Ascending aorta (tissue), 2 donors: ENCODE results near the gene EPHX1. TPM values are rescaled to one million over a fixed set of nuclear protein-coding genes. Genes with fewer than 3 reads are reported as not detected.

Source experiments
- DNase-seq, 2 donors: peaks; one replicate each; pipeline ENCODE4 v3.0.0-alpha.2; 2019; ENCODE audit warnings: low spot score in 2 of 2
- H3K27ac ChIP-seq, 2 donors: fragments of 200-600 bp; sonication (generic); one replicate each; pipeline ENCODE4 v1.5.1; 2016 to 2017; ENCODE audit warnings: mild to moderate bottlenecking in 1 of 2
- H3K27me3 ChIP-seq: fragments of 200-600 bp; sonication (generic); one replicate; pipeline ENCODE4 v1.5.1; 2017
- H3K36me3 ChIP-seq, 2 donors: fragments of 200-600 bp; sonication (generic); one replicate each; pipeline ENCODE4 v1.5.1; 2016
- H3K4me1 ChIP-seq, 2 donors: fragments of 200-600 bp; sonication (generic); one replicate each; pipeline ENCODE4 v1.5.1; 2016 to 2017; ENCODE audit warnings: mild to moderate bottlenecking in 1 of 2
- H3K4me3 ChIP-seq, 2 donors: fragments of 200-600 bp; sonication (generic); one replicate each; pipeline ENCODE4 v1.5.1; 2016 to 2017; ENCODE audit warnings: mild to moderate bottlenecking in 1 of 2
- H3K9me3 ChIP-seq, 2 donors: fragments of 200-600 bp; sonication (generic); one replicate each; pipeline ENCODE4 v1.5.1; 2016
- intact Hi-C: fragments of 100-400 bp; cut with DNase I; formaldehyde crosslinking; loops from one replicate; pipeline ENCODE4 v1.15.1; 2023
- total RNA-seq: library from RNA; depleted of rRNA; stranded (reverse); fragments of >200 nt; gene quantifications from one replicate; pipeline ENCODE4 v1.1.0, GENCODE V29; 2016
- TF ChIP-seq, protein P1 (sequence below), 3 experiments: fragments of 200-600 bp in 2 of 3; fragments of 450-650 bp in 1 of 3; sonication (generic) in 2 of 3; IDR thresholded peaks; one replicate each; pipeline ENCODE4 v1.5.1; 2016 to 2019; ENCODE audit warnings: antibody characterized with exemption in 3 of 3, mild to moderate bottlenecking in 1 of 3, moderate library complexity in 1 of 3

The EPHX1 gene
- total RNA-seq, 1 donor from 2014 or later: 127 TPM

DNA sequence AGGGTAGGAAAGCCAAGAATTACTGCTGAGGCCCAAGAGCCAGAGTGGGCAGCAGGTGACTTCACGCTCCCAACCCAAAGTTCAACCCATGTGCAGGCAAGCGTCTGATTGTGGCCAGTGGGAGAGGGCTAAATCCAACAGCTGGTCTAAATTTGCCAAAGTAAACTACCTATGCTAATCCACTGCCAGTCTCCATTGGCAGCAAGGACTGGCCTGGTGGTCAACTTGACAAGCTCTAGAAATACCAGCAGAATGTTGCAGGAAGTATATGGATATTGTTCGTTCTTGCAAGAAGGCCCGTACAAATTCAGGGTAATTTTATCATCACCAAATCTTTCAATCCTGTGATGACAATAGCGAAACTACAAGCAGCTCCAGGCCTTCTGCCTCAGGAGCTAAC lies 70.7 kb downstream of the EPHX1 start:
- Histone ChIP-seq H3K27ac (peak overlapping the region; percentile 87 to 90), H3K36me3 (peaks cover under 1 to 6% of the 10 kb centered on the region in 2 donors), H3K4me3 (peak overlapping the region; percentile 57 to 90), H3K27me3 (no peaks in the 10 kb centered on the region), H3K4me1 (peaks cover 25 to 46% of the 10 kb centered on the region in 2 donors), H3K9me3 (no peaks in the 10 kb centered on the region)
- TF ChIP-seq, protein P1, sequence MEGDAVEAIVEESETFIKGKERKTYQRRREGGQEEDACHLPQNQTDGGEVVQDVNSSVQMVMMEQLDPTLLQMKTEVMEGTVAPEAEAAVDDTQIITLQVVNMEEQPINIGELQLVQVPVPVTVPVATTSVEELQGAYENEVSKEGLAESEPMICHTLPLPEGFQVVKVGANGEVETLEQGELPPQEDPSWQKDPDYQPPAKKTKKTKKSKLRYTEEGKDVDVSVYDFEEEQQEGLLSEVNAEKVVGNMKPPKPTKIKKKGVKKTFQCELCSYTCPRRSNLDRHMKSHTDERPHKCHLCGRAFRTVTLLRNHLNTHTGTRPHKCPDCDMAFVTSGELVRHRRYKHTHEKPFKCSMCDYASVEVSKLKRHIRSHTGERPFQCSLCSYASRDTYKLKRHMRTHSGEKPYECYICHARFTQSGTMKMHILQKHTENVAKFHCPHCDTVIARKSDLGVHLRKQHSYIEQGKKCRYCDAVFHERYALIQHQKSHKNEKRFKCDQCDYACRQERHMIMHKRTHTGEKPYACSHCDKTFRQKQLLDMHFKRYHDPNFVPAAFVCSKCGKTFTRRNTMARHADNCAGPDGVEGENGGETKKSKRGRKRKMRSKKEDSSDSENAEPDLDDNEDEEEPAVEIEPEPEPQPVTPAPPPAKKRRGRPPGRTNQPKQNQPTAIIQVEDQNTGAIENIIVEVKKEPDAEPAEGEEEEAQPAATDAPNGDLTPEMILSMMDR (IDR thresholded peaks at IDR 0.05): no peak
- intact Hi-C loops: loop anchor here (2.0 to 5.0 kb wide), 3 partner anchors 16 to 182 kb away; partner anchors contain the start of gene H3-3A
- DNase-seq: no peak

DNA sequence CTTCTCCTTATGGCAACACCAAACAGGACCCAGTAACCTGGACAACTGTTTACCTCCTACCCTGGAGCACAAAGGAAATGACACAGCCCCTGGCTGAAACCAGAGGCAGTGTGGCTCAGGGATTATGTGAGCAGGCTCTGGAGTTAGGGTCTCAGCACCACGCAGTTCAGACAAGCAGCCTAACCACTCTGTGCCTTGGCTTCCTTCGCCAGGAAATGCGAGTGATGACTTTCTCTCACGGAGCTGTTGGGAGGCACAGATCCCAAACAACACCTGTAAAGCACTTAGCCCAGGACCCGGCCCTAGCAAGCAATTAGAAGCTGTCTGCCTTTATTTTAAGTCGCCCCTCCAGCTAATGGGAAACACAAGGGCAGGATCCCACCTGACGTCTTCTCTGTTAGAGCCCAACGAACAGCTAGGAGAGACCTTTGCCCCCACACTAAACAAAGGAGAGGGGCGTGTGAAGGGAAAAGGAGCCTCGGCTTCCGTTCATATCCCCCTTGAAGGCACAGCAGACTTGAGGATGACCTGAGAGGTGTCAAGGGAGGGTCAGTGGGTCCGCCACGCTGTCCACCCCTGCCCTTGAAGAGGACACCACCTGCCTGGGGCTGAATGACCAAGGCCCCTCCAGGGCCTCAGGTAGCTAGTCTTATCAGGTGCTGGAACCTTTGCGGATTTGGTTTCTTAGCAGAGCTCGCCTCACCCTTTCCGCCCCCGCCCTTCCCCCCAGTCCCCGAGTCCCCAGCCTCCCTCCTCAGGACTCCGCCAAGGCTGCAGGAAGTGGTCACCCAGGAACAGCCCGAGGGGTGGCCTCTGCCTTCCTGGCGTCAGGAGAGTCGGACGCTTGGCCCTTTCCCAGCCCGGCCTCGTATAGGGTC lies 71.4 kb downstream of the EPHX1 start:
- intact Hi-C loops: loop anchor here (2.0 to 5.0 kb wide), 3 partner anchors 17 to 181 kb away; partner anchors contain the start of gene H3-3A
- peaks cover 25 to 46% of the 10 kb centered on the region in 2 donors for H3K4me1 ChIP-seq
- DNase-seq: peak in 1 of 2 donors; percentile 78

DNA sequence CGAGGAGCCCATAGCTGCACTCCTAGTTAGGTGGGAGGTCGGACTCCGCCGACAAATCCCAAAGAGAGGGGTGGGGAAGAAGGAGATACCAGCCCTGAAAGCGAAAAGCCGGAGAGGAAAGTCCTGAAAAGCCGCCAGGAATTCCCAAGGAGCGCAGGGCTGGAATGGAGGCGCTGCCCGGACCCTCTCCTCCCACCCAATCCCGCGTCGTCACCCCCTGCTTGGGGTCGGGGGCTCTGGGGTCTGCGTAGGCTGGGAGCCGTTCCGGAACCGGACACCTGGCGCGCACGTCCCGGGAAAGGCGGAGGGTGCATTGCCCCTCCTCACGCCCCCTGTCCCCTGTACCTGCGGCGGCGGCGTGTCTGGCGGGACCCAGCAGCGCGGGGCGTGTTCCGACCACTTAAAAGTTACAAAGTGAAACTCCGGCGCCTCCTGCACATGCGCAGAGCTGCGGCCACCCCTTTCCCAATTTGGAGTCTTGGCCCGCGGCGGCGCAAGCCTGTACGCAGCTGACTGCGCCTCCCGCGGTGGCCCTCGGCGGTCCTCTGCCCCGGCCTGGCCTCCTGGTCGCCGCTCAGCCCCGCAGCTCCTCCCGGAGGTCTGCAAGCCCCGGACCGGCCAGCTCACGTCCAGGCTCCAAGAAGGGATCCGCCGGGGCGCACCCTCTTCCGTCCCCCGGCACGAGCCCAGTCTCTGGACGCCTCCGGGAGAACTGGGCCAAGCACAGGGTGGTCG lies 72.2 kb downstream of the EPHX1 start, which contains the start of gene TMEM63A:
TMEM63A (minus strand) TSS at position 422 of the 735 bp plus-strand sequence. CDS start 4,800 bp downstream, outside the sequence.
- H3K4me3 ChIP-seq: peak within 1 kb of the TSS; percentile 57 to 90
- H3K9me3 ChIP-seq: no peaks in the 10 kb centered on the region
- intact Hi-C loops: loop anchor here (2.0 to 5.0 kb wide), 4 partner anchors 17 to 180 kb away; partner anchors contain the start of gene H3-3A
- H3K4me1 ChIP-seq: peaks cover 25 to 41% of the 10 kb centered on the region in 2 donors
- TF ChIP-seq, protein P1 (IDR thresholded peaks at IDR 0.05): peak; percentile 45 to 56 (median 53)
- DNase-seq: peak; percentile 69 to 96
- peak within 1 kb of the TSS; percentile 87 to 90 for H3K27ac ChIP-seq
- H3K36me3 ChIP-seq: no peaks in the 10 kb centered on the region
- H3K27me3 ChIP-seq: no peaks in the 10 kb centered on the region

More for the DNA sequence above, 71.4 kb downstream of the EPHX1 start:
- peak overlapping the region; percentile 87 to 90 for H3K27ac ChIP-seq
- H3K9me3 ChIP-seq: no peaks in the 10 kb centered on the region
- TF ChIP-seq, protein P1 (IDR thresholded peaks at IDR 0.05): no peak
- no peaks in the 10 kb centered on the region for H3K27me3 ChIP-seq
- H3K36me3 ChIP-seq: peaks cover 0 to 1% of the 10 kb centered on the region in 2 donors
- peak overlapping the region; percentile 57 to 90 for H3K4me3 ChIP-seq

DNA sequence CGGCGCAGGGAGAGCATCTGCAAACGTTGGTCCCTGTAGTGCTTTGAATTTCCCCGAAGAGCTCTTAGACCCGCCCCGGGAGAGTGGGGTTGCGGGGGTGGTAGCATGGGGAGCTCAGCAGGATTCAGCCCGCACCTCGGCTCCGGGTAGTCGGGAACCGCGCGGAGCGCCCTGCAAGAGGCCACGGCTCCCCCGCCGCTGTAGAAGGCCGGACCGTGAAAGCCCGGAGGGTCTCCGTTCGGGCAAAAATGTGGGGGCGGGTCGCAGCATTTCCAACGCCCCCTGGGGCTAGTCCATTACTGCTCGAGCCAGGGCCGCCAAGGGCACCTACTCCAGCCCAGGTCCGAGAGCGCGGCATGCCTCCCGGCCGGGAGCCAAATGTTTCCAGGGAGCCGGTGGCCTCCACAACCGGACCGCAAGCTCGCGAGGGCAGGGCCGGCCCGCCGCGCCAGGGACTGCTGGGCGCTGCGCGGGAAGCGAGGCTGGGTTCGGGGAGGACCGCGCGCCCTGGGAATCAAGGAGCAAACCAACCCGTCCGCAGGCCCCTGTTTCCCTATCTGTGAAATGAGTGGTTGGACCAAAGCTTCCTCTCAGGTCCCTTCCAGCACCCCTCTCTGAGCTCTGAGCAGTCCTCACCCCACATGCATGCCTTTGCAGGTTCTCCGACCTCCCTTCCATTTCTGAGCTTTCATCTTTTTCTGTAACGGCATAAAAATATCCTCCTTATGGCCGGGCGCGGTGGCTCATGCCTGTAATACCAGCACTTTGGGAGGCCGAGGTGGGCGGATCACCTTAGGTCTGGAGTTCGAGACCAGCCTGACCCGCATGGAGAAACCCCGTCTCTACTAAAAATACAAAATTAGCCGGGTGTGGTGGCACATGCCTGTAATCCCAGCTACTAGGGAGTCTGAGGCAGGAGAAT lies 73.0 kb downstream of the EPHX1 start:
- peak in 1 of 2 donors; percentile 78 for DNase-seq
- H3K27me3 ChIP-seq: no peaks in the 10 kb centered on the region
- H3K4me1 ChIP-seq: peaks cover 18 to 33% of the 10 kb centered on the region in 2 donors
- H3K4me3 ChIP-seq: peak overlapping the region; percentile 57 to 90
- TF ChIP-seq, protein P1 (IDR thresholded peaks at IDR 0.05): no peak
- no peaks in the 10 kb centered on the region for H3K36me3 ChIP-seq
- no peaks in the 10 kb centered on the region for H3K9me3 ChIP-seq
- intact Hi-C loops: loop anchor here (2.0 to 5.0 kb wide), 3 partner anchors 28 to 179 kb away; partner anchors contain the start of gene H3-3A
- H3K27ac ChIP-seq: peak overlapping the region; percentile 87 to 90
